ENCODE data around the gene FER. TPM values are rescaled to one million over a fixed set of nuclear protein-coding genes. Genes with fewer than 3 reads are reported as not detected.

FER gene
- polyA plus RNA-seq, 1 of the 3 experiments (the other 2 are of a cell fraction): 1.8 TPM

GRCh38 chr5:108739376-108739775 is 8.3 kb upstream of the FER start:
- Histone ChIP-seq H4K20me1 (ENCODE audit: insufficient read depth) (no peaks in the 10 kb centered on the region), H3K4me3 (ENCODE audit: low read depth in 2 of 2, low read length in 1 of 2) (no peak overlapping the region), H3K36me3 (replicated peaks in 1 of 2; ENCODE audit: control insufficient read depth in 1 of 2, insufficient read depth in 2 of 2, low read length in 1 of 2) (no peaks in the 10 kb centered on the region), H3K27me3 (ENCODE audit: insufficient read depth) (no peaks in the 10 kb centered on the region), H3K4me1 (ENCODE audit: control insufficient read depth in 1 of 2, insufficient read depth in 2 of 2, low read depth in 1 of 2, low read length in 1 of 2) (no peaks in the 10 kb centered on the region; a peak in 1 of 4 replicates), H2AFZ (ENCODE audit: low read depth) (no peak overlapping the region), H3K4me2 (no peak overlapping the region), H3F3A (replicated peaks; ENCODE audit: insufficient read depth) (no peaks in the 10 kb centered on the region), H3K9me2 (no peaks in the 10 kb centered on the region), H3K27ac (ENCODE audit: low read depth in 2 of 2, low read length in 1 of 2) (no peak overlapping the region), H3K79me2 (ENCODE audit: insufficient read depth) (no peaks in the 10 kb centered on the region), H3K9me3 (no peaks in the 10 kb centered on the region), H3K9ac (no peak overlapping the region)
- DNase-seq: no peak
- 84% methylated on average over 4 of the region's 4 CpGs for WGBS (ENCODE audit: low lambda C conversion rate)
- TF ChIP-seq CHD2 (IDR thresholded peaks at IDR 0.05; ENCODE audit: low read length, partially characterized antibody) (no peak), USF2 (IDR thresholded peaks at IDR 0.05; ENCODE audit: borderline replicate concordance, low read depth, low read length) (no peak), RXRA (IDR thresholded peaks at IDR 0.05; ENCODE audit: borderline replicate concordance, low read depth) (no peak), MAX (IDR thresholded peaks at IDR 0.05; ENCODE audit: low read depth) (no peak), GABPA (IDR thresholded peaks at IDR 0.05; ENCODE audit: low read depth) (no peak), FOXJ3 (CRISPR knock-in tag; IDR thresholded peaks at IDR 0.05) (no peak), SIN3A (IDR thresholded peaks at IDR 0.05; ENCODE audit: borderline replicate concordance, low read depth, low read length) (no peak), CTCF (IDR thresholded peaks at IDR 0.05) (no peak), ZBTB33 (IDR thresholded peaks at IDR 0.05; ENCODE audit: borderline replicate concordance, low read depth) (no peak), SMC3 (IDR thresholded peaks at IDR 0.05; ENCODE audit: low read depth, low read length) (no peak), FOXM1 (IDR thresholded peaks at IDR 0.05; ENCODE audit: low read depth) (no peak), RAD21 (IDR thresholded peaks at IDR 0.05; ENCODE audit: low read length) (no peak), IRF3 (IDR thresholded peaks at IDR 0.05; ENCODE audit: low read depth, low read length) (no peak), TCF12 (IDR thresholded peaks at IDR 0.05) (no peak), FOSL2 (IDR thresholded peaks at IDR 0.05; ENCODE audit: borderline replicate concordance, low read depth) (no peak), EP300 (IDR thresholded peaks at IDR 0.05; ENCODE audit: borderline replicate concordance in 1 of 2, low read depth in 1 of 2, low read length in 1 of 2) (no peak), ELF1 (IDR thresholded peaks at IDR 0.05) (no peak), JUND (IDR thresholded peaks at IDR 0.05) (no peak), YY1 (IDR thresholded peaks at IDR 0.05; ENCODE audit: low read depth) (no peak)
- ChIA-PET CTCF (interaction anchor here (0.9 kb wide), 1 partner anchor 12 kb away, joined by 3 read pairs; no protein-coding TSS in a partner anchor), POLR2A (no interaction called here)
